GM12878 (cell line): ENCODE results near the gene DCT. TPM values are rescaled to one million over a fixed set of nuclear protein-coding genes. Genes with fewer than 3 reads are reported as not detected.

Experiments
- ATAC-seq: fragments of 200-7000 bp; cut with Tn5 transposase; 3 replicates; pipeline ENCODE4 v1.9.1; 2020; ENCODE audit warnings: mild to moderate bottlenecking, moderate library complexity
- BruUV-seq: library from RNA; stranded (reverse); fragments of 400-500 nt; replicated peaks from 2 replicates; lab custom pipeline; 2021; lab: Mats Ljungman, UMichigan
- CTCF ChIA-PET: fragments of 300-600 bp; sonication (Branson Sonifier 250); formaldehyde crosslinking; extraction: SDS; loops from one replicate; lab custom pipeline; 2021; ENCODE audit warnings: inconsistent platforms; lab: Yijun Ruan, JAX
- POLR2A ChIA-PET: fragments of 350-600 bp; formaldehyde crosslinking; extraction: SDS; loops from one replicate; lab custom pipeline; 2021; ENCODE audit warnings: inconsistent platforms; lab: Charles Lee
- RAD21 ChIA-PET: fragments of 300-600 bp; sonication (Branson Sonifier 250); formaldehyde crosslinking; loops from one replicate; lab custom pipeline; 2023; ENCODE audit warnings: antibody characterized with exemption; ENCODE audit not compliant: unreplicated experiment; lab: Charles Lee
- SMC1A ChIA-PET: fragments of 300-600 bp; sonication (Branson Sonifier 250); formaldehyde crosslinking; loops from one replicate; lab custom pipeline; 2023; ENCODE audit not compliant: unreplicated experiment, uncharacterized antibody; lab: Charles Lee
- DNase-seq: peaks from one replicate; pipeline ENCODE4 v3.0.0-alpha.2; 2011; ENCODE audit warnings: low read depth, low spot score
- FAIRE-seq: peaks from 3 replicates; lab custom pipeline; 2011; peaks lifted over from hg19 to GRCh38; lab: Jason Lieb, UNC
- H2AFZ ChIP-seq: 2 replicates; pipeline ENCODE4 v1.6.0; 2011; ENCODE audit warnings: low read depth, low read length, control low read depth; ENCODE audit not compliant: control insufficient read depth
- H3K27ac ChIP-seq: 2 replicates; pipeline ENCODE4 v1.5.1; 2011; ENCODE audit warnings: control low read depth; ENCODE audit not compliant: control insufficient read depth, insufficient read depth
- H3K27me3 ChIP-seq, 2 experiments: replicated peaks in 1 of 2; 2 replicates each; pipeline versions ENCODE4 v1.6.0 to v1.6.1; 2011; ENCODE audit warnings: low read length in 1 of 2; ENCODE audit not compliant: control insufficient read depth in 2 of 2, insufficient read depth in 2 of 2
- H3K36me3 ChIP-seq, 2 experiments: 2 replicates each; pipeline ENCODE4 v1.5.1; 2011; ENCODE audit warnings: low read length in 1 of 2; ENCODE audit not compliant: control insufficient read depth in 2 of 2, insufficient read depth in 2 of 2
- H3K4me1 ChIP-seq: 2 replicates; pipeline ENCODE4 v1.6.1; 2011; ENCODE audit warnings: mild to moderate bottlenecking, low read length, moderate library complexity, mixed read lengths; ENCODE audit not compliant: control insufficient read depth, insufficient read depth
- H3K4me2 ChIP-seq: 2 replicates; pipeline ENCODE4 v1.6.0; 2011; ENCODE audit warnings: control low read depth; ENCODE audit not compliant: control insufficient read depth, insufficient read depth
- H3K4me3 ChIP-seq: fragments of 200-600 bp; sonication (generic); 2 replicates; pipeline ENCODE4 v1.5.1; 2016
- H3K79me2 ChIP-seq: 2 replicates; pipeline ENCODE4 v1.6.0; 2011; ENCODE audit warnings: low read length; ENCODE audit not compliant: control insufficient read depth, insufficient read depth
- H3K9ac ChIP-seq: 2 replicates; pipeline ENCODE4 v1.8.0; 2011; ENCODE audit warnings: low read length, control low read depth, mixed read lengths; ENCODE audit not compliant: control insufficient read depth, insufficient read depth
- H3K9me3 ChIP-seq: replicated peaks from 3 replicates; pipeline ENCODE4 v1.5.1; 2011; ENCODE audit warnings: mild to moderate bottlenecking, low read length; ENCODE audit not compliant: control insufficient read depth, insufficient read depth
- H4K20me1 ChIP-seq: 2 replicates; pipeline ENCODE4 v1.6.0; 2011; ENCODE audit not compliant: control insufficient read depth, insufficient read depth
- BCL11A ChIP-seq: IDR thresholded peaks from 2 replicates; pipeline ENCODE4 v1.6.1; 2011; ENCODE audit warnings: low read depth, low read length
- BCL3 ChIP-seq: IDR thresholded peaks from 2 replicates; pipeline ENCODE4 v1.6.1; 2011; ENCODE audit warnings: borderline replicate concordance, low read depth, mild to moderate bottlenecking, moderate library complexity, low read length; ENCODE audit not compliant: insufficient read depth, poor library complexity, severe bottlenecking
- CBFB ChIP-seq: IDR thresholded peaks from 2 replicates; pipeline ENCODE4 v1.6.1; 2016; ENCODE audit warnings: antibody characterized with exemption, low read depth
- CHD1 ChIP-seq: IDR thresholded peaks from 2 replicates; pipeline ENCODE4 v1.6.1; 2012; ENCODE audit warnings: low read depth, low read length, improper control_type of control experiment
- EZH2 ChIP-seq: IDR thresholded peaks from 2 replicates; pipeline ENCODE4 v1.6.1; 2012; ENCODE audit warnings: low read depth, mild to moderate bottlenecking, control low read depth, inconsistent platforms, low read length, borderline replicate concordance; ENCODE audit not compliant: control insufficient read depth
- GABPA ChIP-seq: IDR thresholded peaks from 2 replicates; pipeline ENCODE4 v1.6.1; 2014; ENCODE audit warnings: antibody characterized with exemption, low read depth, mild to moderate bottlenecking, inconsistent platforms
- HDGF ChIP-seq: fragments of 450-650 bp; IDR thresholded peaks from 2 replicates; pipeline ENCODE4 v1.6.1; 2016; ENCODE audit warnings: antibody characterized with exemption
- IRF3 ChIP-seq: fragments of 450-650 bp; IDR thresholded peaks from 2 replicates; pipeline ENCODE4 v1.6.1; 2014; ENCODE audit warnings: mild to moderate bottlenecking
- NBN ChIP-seq: fragments of 450-650 bp; IDR thresholded peaks from 2 replicates; pipeline ENCODE4 v1.6.1; 2016
- PAX8 ChIP-seq: fragments of 450-650 bp; IDR thresholded peaks from 2 replicates; pipeline ENCODE4 v1.6.1; 2017; ENCODE audit warnings: mild to moderate bottlenecking, moderate library complexity
- POLR2A ChIP-seq: IDR thresholded peaks from 2 replicates; pipeline ENCODE4 v1.6.1; 2011; ENCODE audit warnings: low read depth, mild to moderate bottlenecking, low read length
- SPI1 ChIP-seq: IDR thresholded peaks from 2 replicates; pipeline ENCODE4 v1.6.1; 2011; ENCODE audit warnings: low read depth, mild to moderate bottlenecking, low read length, moderate library complexity, borderline replicate concordance; ENCODE audit not compliant: insufficient read depth
- USF1 ChIP-seq: IDR thresholded peaks from 2 replicates; pipeline ENCODE4 v1.6.1; 2011; ENCODE audit warnings: borderline replicate concordance, low read depth, mild to moderate bottlenecking, moderate library complexity, mixed read lengths, low read length; ENCODE audit not compliant: insufficient read depth; ENCODE audit errors: extremely low read length
- ZNF207 ChIP-seq: fragments of 450-650 bp; IDR thresholded peaks from 2 replicates; pipeline ENCODE4 v1.6.1; 2014; ENCODE audit warnings: antibody characterized with exemption, mild to moderate bottlenecking, borderline replicate concordance
- ZNF274 ChIP-seq: IDR thresholded peaks from one replicate; pipeline ENCODE4 v1.8.0; 2011; ENCODE audit not compliant: insufficient read length, insufficient read depth
- WGBS: methylation state at CpG from one replicate; pipeline ENCODE4 v1.1.6; 2016; ENCODE audit warnings: low lambda C conversion rate; ENCODE audit not compliant: insufficient replicate concordance, insufficient coverage; ENCODE audit errors: missing lambda C conversion rate; 5-methylcytosine and 5-hydroxymethylcytosine counted together
- in situ Hi-C: fragments of 300-500 bp; cut with MboI; formaldehyde crosslinking; loops from 9 replicates; pipeline ENCODE4 v1.14.3; 2018; ENCODE audit warnings: mixed read lengths
- intact Hi-C: fragments of 100-400 bp; cut with micrococcal nuclease; formaldehyde crosslinking; loops from one replicate; pipeline ENCODE4 v1.14.2; 2022; ENCODE audit not compliant: unreplicated experiment
- polyA plus RNA-seq, 11 experiments: library from polyadenylated mRNA; depleted of rRNA in 4 of 11; unstranded in 6 of 11; stranded (reverse) in 5 of 11; fragments of >200 nt; fragmentation: Nextera tagmentation in 4 of 11; fragmentation: Illumina TruSeq in 1 of 11; extraction: Ambion mirVana in 4 of 11; extraction: Trizol in 1 of 11; gene quantifications; 1 replicate in 1 of 11; 2 replicates in 10 of 11; pipeline versions ENCODE4 v1.2.1 to v1.2.3, GENCODE V29; 2011 to 2016; ENCODE audit warnings: inconsistent platforms in 2 of 11, missing spikeins in 2 of 11, low read depth in 1 of 11
- total RNA-seq, 4 experiments: library from RNA; depleted of rRNA in 3 of 4; stranded (reverse); fragments of >200 nt in 3 of 4; fragmentation: Illumina TruSeq in 1 of 4; extraction: Trizol in 1 of 4; gene quantifications; 2 replicates each; pipeline versions ENCODE4 v1.2.1 to v1.2.3, GENCODE V29; 2013 to 2021

The DCT gene
- total and polyA plus RNA-seq, 10 of the 15 experiments (the other 5 are each of a cell fraction or from before 2014, with no cell fraction given), result 0.04 to 0.29 TPM; not detected in 8

GRCh38 chr13:94524407-94524806 lies 44.9 kb upstream of the DCT start:
- in situ Hi-C loops, result no loop called here
- ChIA-PET POLR2A (no interaction called here), CTCF (no interaction called here)
- Histone ChIP-seq H3K4me1 (no peaks in the 10 kb centered on the region), H3K79me2 (no peaks in the 10 kb centered on the region), H3K27ac (no peak overlapping the region)
- TF ChIP-seq IRF3, result no peak
- TF ChIP-seq CHD1, result no peak
- no peak for TF ChIP-seq BCL3
- TF ChIP-seq, all 136 proteins: peak for 0
- no peaks in the 10 kb centered on the region for H4K20me1 ChIP-seq
- BruUV-seq, result no TSS peak
- 49% methylated on average over 7 of the region's 7 CpGs for WGBS
- ATAC-seq, result no peak
- FAIRE-seq, result no peak
- SMC1A ChIA-PET, result no interaction called here
- H3K36me3 ChIP-seq, result no peaks in the 10 kb centered on the region
- DNase-seq, result no peak
- RAD21 ChIA-PET, result no interaction called here
- no peak overlapping the region for H3K9ac ChIP-seq
- H3K4me2 ChIP-seq, result no peak overlapping the region
- no peak overlapping the region for H2AFZ ChIP-seq
- H3K27me3 ChIP-seq, result no peaks in the 10 kb centered on the region; a peak in 2 of 4 replicates
- intact Hi-C loops, result no loop called here
- no peak overlapping the region for H3K4me3 ChIP-seq
- no peaks in the 10 kb centered on the region for H3K9me3 ChIP-seq

GRCh38 chr13:94520001-94520400 lies 40.5 kb upstream of the DCT start:
- Histone ChIP-seq H3K4me3 (no peak overlapping the region), H3K79me2 (no peaks in the 10 kb centered on the region), H3K36me3 (no peaks in the 10 kb centered on the region), H3K27me3 (no peaks in the 10 kb centered on the region; a peak in 2 of 4 replicates), H3K9me3 (no peaks in the 10 kb centered on the region), H3K27ac (no peak overlapping the region), H3K4me1 (no peaks in the 10 kb centered on the region), H3K4me2 (no peak overlapping the region), H3K9ac (no peak overlapping the region), H2AFZ (no peak overlapping the region), H4K20me1 (no peaks in the 10 kb centered on the region)
- in situ Hi-C loops, result no loop called here
- no peak for FAIRE-seq
- intact Hi-C loops, result no loop called here
- BruUV-seq, result no TSS peak
- CTCF ChIA-PET, result no interaction called here
- no peak for ATAC-seq
- RAD21 ChIA-PET, result no interaction called here
- SMC1A ChIA-PET, result no interaction called here
- POLR2A ChIA-PET, result no interaction called here
- DNase-seq, result no peak
- no peak for TF ChIP-seq USF1
- TF ChIP-seq BCL11A, result no peak
- no peak for TF ChIP-seq CBFB
- TF ChIP-seq POLR2A, result no peak
- TF ChIP-seq ZNF207, result no peak
- no peak for TF ChIP-seq SPI1
- no peak for TF ChIP-seq PAX8
- TF ChIP-seq HDGF, result no peak
- TF ChIP-seq EZH2, result no peak
- no peak for TF ChIP-seq ZNF274
- no peak for TF ChIP-seq GABPA
- TF ChIP-seq NBN, result no peak
